OCI-LY1 (cell line): ENCODE measurements around the gene TRIM60.

Experiments
- H2AFZ ChIP-seq: fragments of 200-600 bp; sonication (generic), shearing (Covaris generic); 2 replicates; pipeline ENCODE4 v1.6.0; 2014; ENCODE audit warnings: antibody characterized with exemption, mild to moderate bottlenecking, low read length
- H3F3A ChIP-seq: fragments of 200-600 bp; sonication (generic), shearing (Covaris generic); 2 replicates; pipeline ENCODE4 v1.6.0; 2014; ENCODE audit warnings: mild to moderate bottlenecking, antibody characterized with exemption, low read length, moderate library complexity; ENCODE audit not compliant: insufficient read depth
- H3K27ac ChIP-seq: fragments of 200-600 bp; sonication (generic); 2 replicates; pipeline ENCODE4 v1.5.1; 2014; ENCODE audit warnings: low read length, mixed run types, mild to moderate bottlenecking, low read depth; ENCODE audit not compliant: poor library complexity, severe bottlenecking
- H3K27me3 ChIP-seq: fragments of 200-600 bp; sonication (generic); 2 replicates; pipeline ENCODE4 v1.6.0; 2014; ENCODE audit warnings: antibody characterized with exemption, mild to moderate bottlenecking, low read length, moderate library complexity; ENCODE audit not compliant: insufficient read depth
- H3K36me3 ChIP-seq: fragments of 200-600 bp; sonication (generic); 2 replicates; pipeline ENCODE4 v1.6.1; 2014; ENCODE audit warnings: mild to moderate bottlenecking, antibody characterized with exemption, low read length, moderate library complexity, mixed read lengths; ENCODE audit not compliant: insufficient read depth
- H3K4me1 ChIP-seq: fragments of 200-600 bp; sonication (generic); 2 replicates; pipeline ENCODE4 v1.5.1; 2014; ENCODE audit warnings: mild to moderate bottlenecking, low read length, moderate library complexity; ENCODE audit not compliant: insufficient read depth, severe bottlenecking
- H3K4me2 ChIP-seq: fragments of 200-600 bp; sonication (generic), shearing (Covaris generic); 2 replicates; pipeline ENCODE4 v1.6.1; 2014; ENCODE audit warnings: low read length
- H3K4me3 ChIP-seq: fragments of 200-600 bp; sonication (generic); 2 replicates; pipeline ENCODE4 v1.5.1; 2014; ENCODE audit warnings: low read length, low read depth, mild to moderate bottlenecking, mixed read lengths; ENCODE audit not compliant: poor library complexity, severe bottlenecking
- H3K79me2 ChIP-seq: fragments of 200-600 bp; shearing (Covaris generic); 2 replicates; pipeline ENCODE4 v1.6.1; 2016; ENCODE audit warnings: mixed run types, low read length, mixed read lengths; ENCODE audit not compliant: insufficient read depth
- H3K9ac ChIP-seq: fragments of 200-600 bp; sonication (generic), shearing (Covaris generic); 2 replicates; pipeline ENCODE4 v1.6.1; 2014; ENCODE audit warnings: mild to moderate bottlenecking, low read length, mixed read lengths
- H3K9me2 ChIP-seq: fragments of 200-600 bp; sonication (generic), shearing (Covaris generic); 2 replicates; pipeline ENCODE4 v1.6.1; 2014; ENCODE audit warnings: low read depth, mild to moderate bottlenecking, low read length, mixed read lengths
- H3K9me3 ChIP-seq: fragments of 200-600 bp; shearing (Covaris generic); 2 replicates; pipeline ENCODE4 v1.6.1; 2014; ENCODE audit warnings: low read length, mixed read lengths
- H4K20me1 ChIP-seq: fragments of 200-600 bp; sonication (generic), shearing (Covaris generic); 2 replicates; pipeline ENCODE4 v1.6.0; 2016; ENCODE audit warnings: mild to moderate bottlenecking, low read length; ENCODE audit not compliant: insufficient read depth
- EZH2 ChIP-seq: fragments of 200-600 bp; sonication (generic), shearing (Covaris generic); IDR thresholded peaks from 2 replicates; pipeline ENCODE4 v1.8.0; 2017; ENCODE audit warnings: borderline replicate concordance, mixed run types, mild to moderate bottlenecking, antibody characterized with exemption, low read length, moderate library complexity, mixed read lengths
- TF ChIP-seq, protein P1 (sequence below): fragments of 200-600 bp; sonication (generic), shearing (Covaris generic); IDR thresholded peaks from 2 replicates; pipeline ENCODE4 v1.5.1; 2017; ENCODE audit warnings: mild to moderate bottlenecking, antibody characterized with exemption, low read length, moderate library complexity, mixed read lengths

Gene TRIM60

DNA sequence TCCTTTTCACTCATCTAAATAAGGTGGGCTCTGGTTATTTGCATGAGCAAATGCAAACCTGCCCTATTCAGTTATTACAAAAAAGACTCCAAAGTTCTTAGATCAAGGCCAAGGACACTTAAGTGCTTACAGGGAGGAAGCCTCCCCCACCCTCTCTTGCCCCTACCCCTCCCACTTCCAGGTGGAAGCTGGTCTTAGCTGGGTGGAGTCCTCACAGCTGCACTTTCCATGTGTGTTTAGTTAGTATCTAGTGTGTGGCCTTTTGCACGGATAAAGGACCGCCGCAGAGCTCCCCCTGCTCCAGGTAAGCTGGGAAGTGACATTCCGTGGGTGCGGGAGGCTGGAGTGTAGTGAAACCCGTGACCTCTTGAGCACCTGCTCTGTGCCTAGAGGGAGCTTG lies 21.8 kb downstream of the TRIM60 start, which contains the start of gene TRIM75:
Gene TRIM75, plus strand, starts transcription at position 222 of the 400 bp plus-strand sequence. CDS start 5,282 bp downstream, outside the sequence.
- H3K9ac ChIP-seq: no peak within 1 kb of the TSS
- no peaks in the 10 kb centered on the region for H3K4me1 ChIP-seq

DNA sequence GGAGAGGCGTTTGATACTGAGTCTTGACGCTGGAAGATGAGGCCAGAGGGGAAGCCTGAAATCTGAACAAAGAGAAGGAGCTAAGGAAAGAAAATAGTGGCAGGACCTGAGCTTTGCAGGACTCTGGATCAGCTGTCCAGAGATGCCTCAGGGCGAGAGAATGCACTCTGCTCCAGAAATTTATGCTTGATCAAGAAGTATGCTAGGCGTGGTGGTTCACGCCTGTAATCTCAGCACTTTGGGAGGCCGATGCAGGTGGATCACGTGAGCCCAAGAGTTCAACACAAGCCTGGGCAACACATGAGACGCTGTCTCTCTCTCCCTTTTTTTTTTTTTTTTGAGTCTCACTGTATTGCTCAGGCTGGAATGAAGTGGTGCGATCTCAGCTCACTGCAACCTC lies 23.8 kb downstream of the TRIM60 start:
- no peak for TF ChIP-seq EZH2
- TF ChIP-seq, protein P1, sequence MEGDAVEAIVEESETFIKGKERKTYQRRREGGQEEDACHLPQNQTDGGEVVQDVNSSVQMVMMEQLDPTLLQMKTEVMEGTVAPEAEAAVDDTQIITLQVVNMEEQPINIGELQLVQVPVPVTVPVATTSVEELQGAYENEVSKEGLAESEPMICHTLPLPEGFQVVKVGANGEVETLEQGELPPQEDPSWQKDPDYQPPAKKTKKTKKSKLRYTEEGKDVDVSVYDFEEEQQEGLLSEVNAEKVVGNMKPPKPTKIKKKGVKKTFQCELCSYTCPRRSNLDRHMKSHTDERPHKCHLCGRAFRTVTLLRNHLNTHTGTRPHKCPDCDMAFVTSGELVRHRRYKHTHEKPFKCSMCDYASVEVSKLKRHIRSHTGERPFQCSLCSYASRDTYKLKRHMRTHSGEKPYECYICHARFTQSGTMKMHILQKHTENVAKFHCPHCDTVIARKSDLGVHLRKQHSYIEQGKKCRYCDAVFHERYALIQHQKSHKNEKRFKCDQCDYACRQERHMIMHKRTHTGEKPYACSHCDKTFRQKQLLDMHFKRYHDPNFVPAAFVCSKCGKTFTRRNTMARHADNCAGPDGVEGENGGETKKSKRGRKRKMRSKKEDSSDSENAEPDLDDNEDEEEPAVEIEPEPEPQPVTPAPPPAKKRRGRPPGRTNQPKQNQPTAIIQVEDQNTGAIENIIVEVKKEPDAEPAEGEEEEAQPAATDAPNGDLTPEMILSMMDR: no peak
- Histone ChIP-seq H3K4me3 (no peak overlapping the region), H2AFZ (no peak overlapping the region)

More for the DNA sequence above, 21.8 kb downstream of the TRIM60 start, which contains the start of gene TRIM75:
- Histone ChIP-seq H3F3A (no peaks in the 10 kb centered on the region), H3K9me3 (no peaks in the 10 kb centered on the region), H3K36me3 (no peaks in the 10 kb centered on the region), H3K9me2 (no peaks in the 10 kb centered on the region), H2AFZ (no peak within 1 kb of the TSS), H3K27me3 (no peaks in the 10 kb centered on the region), H3K4me3 (no peak within 1 kb of the TSS), H3K4me2 (no peak within 1 kb of the TSS), H4K20me1 (no peaks in the 10 kb centered on the region), H3K79me2 (no peaks in the 10 kb centered on the region), H3K27ac (no peak within 1 kb of the TSS)
- TF ChIP-seq, protein P1: no peak
- no peak for TF ChIP-seq EZH2

DNA sequence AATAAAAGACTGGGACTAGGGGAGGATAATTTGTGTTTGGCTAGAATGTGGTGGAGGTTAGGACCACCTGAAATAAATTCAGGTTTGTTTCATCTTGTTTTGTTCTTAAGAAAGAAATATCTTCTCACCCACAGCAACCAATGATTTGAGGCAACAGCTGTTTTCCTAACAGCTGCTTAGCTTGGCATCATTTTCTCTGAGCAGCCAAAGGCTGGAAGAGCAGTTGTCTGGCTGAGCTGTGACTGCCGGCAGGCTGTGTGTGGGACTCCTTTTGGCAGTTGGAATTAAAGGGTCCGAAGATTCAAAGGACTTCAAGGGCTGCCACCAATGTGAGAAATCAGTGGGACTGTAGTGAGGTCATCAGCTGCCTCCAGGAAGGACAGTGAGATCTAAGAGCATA lies 26.9 kb downstream of the TRIM60 start:
- H3K4me3 ChIP-seq: no peak overlapping the region
- H3K36me3 ChIP-seq: no peaks in the 10 kb centered on the region

More for the DNA sequence above, 23.8 kb downstream of the TRIM60 start:
- Histone ChIP-seq H3K27me3 (no peaks in the 10 kb centered on the region), H3K9ac (no peak overlapping the region), H3K79me2 (no peaks in the 10 kb centered on the region), H3F3A (no peaks in the 10 kb centered on the region), H3K9me2 (no peaks in the 10 kb centered on the region), H3K9me3 (no peaks in the 10 kb centered on the region), H3K4me2 (no peak overlapping the region), H4K20me1 (no peaks in the 10 kb centered on the region), H3K36me3 (no peaks in the 10 kb centered on the region), H3K4me1 (no peaks in the 10 kb centered on the region), H3K27ac (no peak overlapping the region)

More for the DNA sequence above, 26.9 kb downstream of the TRIM60 start:
- Histone ChIP-seq H3K9me3 (no peaks in the 10 kb centered on the region), H2AFZ (no peak overlapping the region), H3K27ac (no peak overlapping the region), H3K79me2 (no peaks in the 10 kb centered on the region), H3K9ac (no peak overlapping the region), H4K20me1 (no peaks in the 10 kb centered on the region), H3K27me3 (no peaks in the 10 kb centered on the region), H3K4me2 (no peak overlapping the region), H3K4me1 (no peaks in the 10 kb centered on the region), H3K9me2 (no peaks in the 10 kb centered on the region), H3F3A (no peaks in the 10 kb centered on the region)
- TF ChIP-seq EZH2: no peak
- TF ChIP-seq, protein P1: no peak
